Measurements from ENCODE around the gene CACNA1C. TPM values are rescaled to one million over a fixed set of nuclear protein-coding genes. Genes with fewer than 3 reads are reported as not detected.

The CACNA1C gene
- total and polyA plus RNA-seq, 2 of the 4 experiments (the other 2 are of a cell fraction) = 1.6 to 2.6 TPM

- Histone ChIP-seq H2BK120ac (ENCODE audit: low read depth, low read length) (no peak overlapping the region), H3K4me1 (ENCODE audit: control insufficient read depth, insufficient read depth, low read length) (peaks cover 10% of the 10 kb centered on the region), H2AK9ac (replicated peaks; ENCODE audit: low read depth, low read length, poor library complexity) (no peak overlapping the region), H3K56ac (ENCODE audit: extremely low read depth, insufficient read depth, low read length) (no peak overlapping the region), H3K27ac (ENCODE audit: insufficient read depth, low read length) (no peak overlapping the region), H2AK5ac (ENCODE audit: low read depth, low read length) (no peak overlapping the region), H2AFZ (replicated peaks; ENCODE audit: low read length, poor library complexity) (no peak overlapping the region), H2BK20ac (ENCODE audit: low read depth, low read length) (no peak overlapping the region), H3K36me3 (ENCODE audit: control insufficient read depth, insufficient read depth, low read length) (0 out of 2 replicates have a peak, but pooled peaks cover 2% of the 10 kb centered on the region), H3K9me1 (ENCODE audit: insufficient read depth, low read length) (peaks cover 6% of the 10 kb centered on the region; the same call in 1 of the 2 replicates), H3K4me3 (ENCODE audit: insufficient read depth, low read depth, low read length) (no peak overlapping the region), H3K4me2 (ENCODE audit: low read depth, low read length) (no peak overlapping the region), H3K14ac (replicated peaks; ENCODE audit: low read depth, low read length) (no peak overlapping the region), H3K79me1 (ENCODE audit: low read depth in 1 of 2, low read length in 2 of 2) (peaks cover 15 to 17% of the 10 kb centered on the region in 2 experiments), H4K91ac (ENCODE audit: insufficient read depth, low read depth, low read length) (no peak overlapping the region), H2BK5ac (ENCODE audit: low read depth, low read length, poor library complexity, severe bottlenecking) (no peak overlapping the region), H4K20me1 (ENCODE audit: insufficient read depth, low read length) (no peaks in the 10 kb centered on the region; the same call in 1 of the 2 replicates), H3K23ac (ENCODE audit: low read depth, low read length) (no peak overlapping the region), H3K9me3 (ENCODE audit: control insufficient read depth, insufficient read depth, low read length) (peaks cover 18% of the 10 kb centered on the region), H4K8ac (ENCODE audit: low read depth in 2 of 2, low read length in 2 of 2) (no peak overlapping the region), H4K5ac (ENCODE audit: low read depth, low read length) (no peak overlapping the region), H3K4ac (ENCODE audit: low read depth, low read length) (no peak overlapping the region), H3K9ac (ENCODE audit: low read depth, low read length) (no peak overlapping the region), H3K27me3 (ENCODE audit: control insufficient read depth, insufficient read depth, low read length) (no peaks in the 10 kb centered on the region), H3K18ac (ENCODE audit: low read depth, low read length) (no peak overlapping the region), H2BK15ac (ENCODE audit: low read depth, low read length) (no peak overlapping the region)
- ChIA-PET POLR2A (ENCODE audit: unreplicated experiment) (no interaction called here), CTCF (no interaction called here)
- intact Hi-C loops (cut with micrococcal nuclease) = no loop called here
- no CpG with 5 or more reads among the region's 6 CpGs for WGBS, 2 experiments (ENCODE audit: extremely low coverage in 2 of 2, insufficient read length in 1 of 2)
- dilution Hi-C loops (cut with HindIII; ENCODE audit: low sequenced_read_pairs, unreplicated experiment) = no loop called here
- TF ChIP-seq ELK1 (IDR thresholded peaks at IDR 0.05; ENCODE audit: borderline replicate concordance, low read depth, low read length) = no peak
- no peak for TF ChIP-seq FOS (IDR thresholded peaks at IDR 0.05; ENCODE audit: low read depth, low read length)
- TF ChIP-seq NFE2L2 (IDR thresholded peaks at IDR 0.05; ENCODE audit: low read depth, low read length) = no peak
- TF ChIP-seq USF2 (IDR thresholded peaks at IDR 0.05; ENCODE audit: low read depth, low read length) = no peak
- no peak for TF ChIP-seq MAFK (IDR thresholded peaks at IDR 0.05; ENCODE audit: low read depth, low read length)
- TF ChIP-seq CEBPB (IDR thresholded peaks at IDR 0.05; ENCODE audit: low read depth, low read length) = no peak
- no peak for TF ChIP-seq BHLHE40 (IDR thresholded peaks at IDR 0.05; ENCODE audit: low read depth, low read length)
- TF ChIP-seq RAD21 (IDR thresholded peaks at IDR 0.05; ENCODE audit: low read length) = no peak
- TF ChIP-seq CTCF (conservative IDR thresholded peaks at IDR 0.05; ENCODE audit: low read depth, low read length) = no peak
- no peak for TF ChIP-seq RCOR1 (IDR thresholded peaks at IDR 0.05; ENCODE audit: insufficient replicate concordance, low read length)
- TF ChIP-seq MXI1 (IDR thresholded peaks at IDR 0.05; ENCODE audit: borderline replicate concordance, low read depth, low read length) = no peak
- no peak for TF ChIP-seq RFX5 (IDR thresholded peaks at IDR 0.05; ENCODE audit: low read depth, low read length)
- TF ChIP-seq POLR2A (IDR thresholded peaks at IDR 0.05; ENCODE audit: low read depth, low read length) = no peak
- TF ChIP-seq SMC3 (IDR thresholded peaks at IDR 0.05; ENCODE audit: low read depth, low read length) = no peak
- no peak for TF ChIP-seq CHD1 (IDR thresholded peaks at IDR 0.05; ENCODE audit: low read depth, low read length)
- no peak for TF ChIP-seq MAZ (IDR thresholded peaks at IDR 0.05; ENCODE audit: borderline replicate concordance, low read depth, low read length)
- no peak for ATAC-seq (ENCODE audit: low read depth)
- DNase-seq = no peak
- in situ Hi-C loops (cut with MboI; ENCODE audit: low sequenced_read_pairs) = no loop called here
- no TSS peak for BruUV-seq (replicated peaks)
Observed at GRCh38 chr12:2068653-2069052, 15.9 kb downstream of the CACNA1C start.

Measured in IMR-90 (cell line).